ENCODE results near the gene GPR151.
A peak's percentile ranks its signal among the peaks of the same experiment; 100 is the strongest.
"Not testable (repeated sequence)": the region's sequence is repeated elsewhere in the genome, so short reads cannot be mapped to it uniquely, and the experiment has no call there.

GPR151 gene

DNA sequence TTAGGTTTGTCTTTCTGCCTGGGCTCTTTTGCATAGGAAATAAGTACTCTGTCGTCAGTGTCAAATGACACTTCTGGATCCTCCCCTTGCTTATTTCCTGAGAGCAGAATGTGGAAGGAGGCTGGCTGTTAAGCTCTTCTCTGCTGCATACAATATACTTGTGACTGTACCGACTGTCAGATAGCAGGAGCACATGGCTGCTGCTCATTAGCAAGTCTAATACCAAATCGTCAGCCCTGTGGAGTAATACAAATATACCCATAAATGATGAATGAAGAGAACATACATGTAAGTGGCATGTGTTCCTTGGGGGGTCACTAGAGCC is at the start of gene GPR151:
Gene GPR151 (minus strand): TSS at position 40 of the 325 bp plus-strand sequence. CDS start 77 bp downstream, outside the sequence.
- DNase-seq, result peak; percentile 60

DNA sequence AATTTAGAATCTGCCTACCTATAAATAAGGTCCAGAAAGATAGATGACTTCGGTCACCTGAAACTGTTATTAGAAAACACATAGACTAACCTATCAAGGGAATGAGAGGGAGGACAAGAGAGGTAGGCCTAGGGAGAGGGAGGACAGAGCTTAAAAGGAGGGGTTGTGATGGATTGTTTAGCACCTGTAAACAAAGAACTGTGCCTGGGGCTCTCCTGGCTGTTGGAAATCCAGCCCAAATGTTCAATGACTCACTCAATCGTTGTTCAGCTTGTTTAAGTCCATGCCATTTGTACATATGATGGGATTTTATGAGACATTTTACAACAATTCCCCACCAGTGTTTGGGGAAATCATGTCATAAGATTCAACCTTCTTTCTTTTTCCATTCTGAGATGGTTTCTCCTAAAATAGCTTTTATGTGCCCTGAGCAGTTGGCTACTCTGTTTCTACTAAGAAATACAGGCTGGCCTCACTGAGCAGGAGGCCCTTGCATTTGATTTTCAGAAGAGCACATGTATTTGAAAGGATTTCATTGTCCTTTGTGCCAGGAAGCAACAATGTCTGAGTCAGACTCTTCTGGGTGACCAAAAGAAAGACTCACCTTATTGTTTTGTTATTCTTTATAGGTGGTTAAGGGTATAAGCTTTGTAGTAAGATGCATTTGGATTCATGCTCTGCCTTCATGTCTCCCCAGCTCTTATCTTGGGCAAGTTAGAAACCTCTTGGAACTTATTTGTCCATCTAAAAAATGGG is 48.2 kb upstream of the GPR151 start:
- DNase-seq, result no peak

DNA sequence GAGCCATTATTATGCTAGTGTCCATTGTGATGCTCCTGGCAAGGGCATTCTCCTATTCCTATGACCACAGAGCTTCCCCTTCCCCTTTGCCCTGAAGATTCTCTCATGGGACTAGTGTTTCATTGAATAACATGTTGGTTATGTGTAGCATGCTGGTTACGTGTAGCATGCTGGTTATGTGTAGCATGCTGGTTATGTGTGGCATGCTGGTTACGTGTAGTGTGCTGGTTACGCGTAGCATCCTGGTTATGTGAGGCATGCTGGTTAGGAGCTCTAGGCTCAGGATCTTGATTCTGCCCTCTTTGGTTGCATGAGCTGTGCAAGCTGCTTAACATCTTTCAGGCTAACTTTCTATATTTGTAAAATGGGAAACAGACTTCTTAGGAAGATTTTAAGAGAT is 46.5 kb upstream of the GPR151 start:
- no peak for DNase-seq

DNA sequence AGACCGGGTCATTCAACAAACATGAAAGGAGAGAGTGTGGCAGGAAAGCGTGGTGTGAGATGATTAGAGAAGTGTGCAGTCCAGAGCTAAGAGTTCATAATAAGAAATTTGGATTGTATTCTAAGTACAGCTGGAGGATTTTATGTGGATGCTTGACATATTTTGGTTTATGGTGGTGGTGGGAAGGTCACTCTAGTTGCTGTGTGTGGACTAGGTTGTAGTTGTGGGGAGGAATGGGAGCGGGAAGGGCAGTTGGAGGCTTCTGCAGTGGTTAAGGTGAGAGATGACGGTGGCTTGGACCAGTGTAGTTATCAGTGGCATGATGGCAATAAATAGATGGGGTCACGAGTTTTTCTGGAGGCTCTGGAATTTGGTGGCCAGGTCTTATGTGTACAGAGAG is 45.7 kb upstream of the GPR151 start:
- DNase-seq, result no peak

DNA sequence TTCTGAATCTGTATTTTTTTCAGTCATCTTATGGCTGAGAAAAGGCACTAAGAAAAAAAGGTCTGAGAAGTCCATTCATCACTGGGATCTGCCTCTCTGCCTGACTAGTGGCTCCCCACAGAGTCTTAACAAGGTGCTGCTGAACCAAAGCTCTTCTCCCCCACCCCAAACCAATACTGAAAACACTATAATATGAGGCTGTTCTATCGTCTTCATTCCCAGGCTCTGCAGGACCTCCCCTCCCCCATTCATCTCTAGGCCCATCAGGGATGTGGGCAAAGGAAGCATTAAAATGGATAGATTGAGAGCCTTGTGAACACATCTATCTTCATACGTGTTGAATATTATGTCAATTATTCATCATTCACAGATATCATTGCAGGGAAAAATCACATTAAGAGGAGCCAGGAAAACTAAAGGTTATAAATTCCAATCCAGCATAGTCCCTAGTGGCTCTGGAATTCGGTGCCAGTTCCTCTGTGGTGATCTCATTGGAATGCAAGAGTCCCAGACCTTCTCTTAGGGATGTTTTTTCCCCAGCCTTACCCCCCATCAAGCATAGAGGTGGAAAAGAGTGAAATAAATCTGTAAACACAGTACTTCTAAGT is 44.3 kb upstream of the GPR151 start:
- no peak for DNase-seq

DNA sequence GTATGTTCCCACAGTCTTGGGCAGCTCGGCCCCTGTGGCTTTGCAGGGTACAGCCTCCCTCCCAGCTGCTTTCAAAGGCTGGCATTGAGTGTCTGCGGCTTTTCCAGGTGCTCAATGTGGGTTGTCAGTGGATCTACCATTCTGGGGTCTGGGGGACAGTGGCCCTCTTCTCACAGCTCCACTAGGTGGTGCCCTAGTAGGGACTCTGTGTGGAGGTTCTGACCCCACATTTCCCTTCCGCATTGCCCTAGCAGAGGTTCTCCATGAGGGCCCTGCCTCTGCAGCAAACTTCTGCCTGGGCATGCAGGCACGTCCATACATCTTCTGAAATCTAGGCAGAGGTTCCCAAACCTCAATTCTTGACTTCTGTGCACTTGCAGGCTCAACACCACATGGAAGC is 40.9 kb upstream of the GPR151 start:
- DNase-seq, result not testable (repeated sequence)

DNA sequence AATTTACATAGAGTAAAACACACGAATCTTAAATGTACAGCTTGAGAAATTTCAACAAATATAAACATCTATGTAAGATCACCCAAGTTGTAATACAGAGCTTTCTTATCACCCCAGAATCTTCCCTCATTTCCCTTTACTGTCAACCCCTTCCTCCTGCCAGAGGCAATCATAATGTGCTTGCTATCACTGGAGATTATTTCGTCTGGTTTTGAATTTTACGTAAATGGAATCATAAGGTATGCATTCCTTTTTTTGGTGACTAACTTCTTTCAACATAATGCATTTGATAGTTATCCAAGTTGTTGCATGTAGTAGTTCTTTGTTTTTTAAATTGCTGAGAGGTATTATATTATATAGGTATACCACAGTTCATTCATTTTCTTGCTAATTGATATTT is 37.5 kb upstream of the GPR151 start:
- DNase-seq, result no peak

DNA sequence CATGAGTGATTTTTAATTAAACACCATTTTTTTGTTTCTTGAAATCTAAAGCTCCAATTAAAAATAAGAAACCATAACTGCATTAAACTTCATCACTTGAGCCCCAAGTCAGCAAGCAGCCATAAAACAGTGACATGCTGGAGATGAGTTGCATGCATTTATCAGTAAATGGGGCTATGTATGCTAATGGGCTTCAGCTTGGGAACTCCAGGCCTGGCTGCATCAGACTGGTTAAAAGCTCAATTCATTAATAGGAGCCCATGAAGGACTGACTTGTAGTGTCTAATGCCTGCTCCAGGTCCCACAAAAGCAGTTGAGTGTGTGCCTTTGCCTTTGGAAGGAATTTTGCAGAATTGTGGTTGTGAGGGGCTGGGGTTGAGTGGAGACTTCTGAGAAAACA is 33.6 kb upstream of the GPR151 start:
- no peak for DNase-seq

DNA sequence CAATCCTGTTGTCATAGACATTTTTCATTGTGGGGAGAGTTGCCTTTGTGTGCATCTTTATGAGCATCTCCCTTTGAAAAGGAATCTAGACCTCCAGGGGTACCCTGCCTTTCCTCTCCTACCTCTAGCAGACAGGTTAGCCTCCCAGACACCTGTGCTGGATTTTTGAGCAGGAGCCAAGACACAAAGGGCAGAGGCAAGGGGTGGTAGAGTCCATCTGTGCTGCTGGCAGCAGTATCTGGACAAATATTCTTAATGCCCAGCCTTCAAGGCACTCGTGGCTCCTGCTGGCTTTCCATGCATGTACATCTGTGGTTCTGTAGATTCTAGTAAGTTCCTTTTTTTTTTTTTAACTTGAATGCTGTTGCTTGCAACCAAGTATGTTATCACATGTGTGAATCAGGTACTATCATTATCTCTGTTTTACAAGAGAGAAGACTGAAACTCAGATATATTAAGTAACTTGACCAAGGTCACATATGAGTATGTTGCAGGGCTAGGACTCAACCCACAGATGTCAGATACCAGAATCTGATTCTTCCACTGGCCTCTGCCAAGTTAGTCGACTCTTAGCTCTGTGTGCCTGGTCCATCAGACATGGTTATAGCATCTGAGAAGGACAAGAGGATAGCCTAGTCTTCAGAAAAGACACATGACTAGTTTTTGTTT is 32.9 kb upstream of the GPR151 start:
- DNase-seq, result no peak

DNA sequence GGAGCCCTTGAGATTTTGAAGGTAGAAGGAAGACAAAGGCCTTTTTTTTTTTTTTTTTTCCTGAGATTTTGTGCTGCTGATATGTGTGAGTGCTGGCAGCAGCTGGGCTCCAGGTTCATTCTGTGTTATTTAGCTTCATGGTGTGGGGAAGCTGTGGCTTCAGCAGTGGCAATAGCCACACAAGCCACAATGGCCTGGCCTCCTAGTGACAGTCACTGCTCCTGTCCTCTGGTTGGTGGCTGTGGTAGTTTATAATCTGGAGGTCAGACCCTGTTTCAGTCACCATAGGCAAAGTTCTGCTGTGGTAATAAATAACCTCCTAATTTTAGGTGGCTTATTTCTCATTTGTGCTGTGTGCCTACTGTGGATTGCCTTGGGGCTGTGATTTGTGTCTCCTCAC is 28.2 kb upstream of the GPR151 start:
- peak; percentile 51 for DNase-seq

DNA sequence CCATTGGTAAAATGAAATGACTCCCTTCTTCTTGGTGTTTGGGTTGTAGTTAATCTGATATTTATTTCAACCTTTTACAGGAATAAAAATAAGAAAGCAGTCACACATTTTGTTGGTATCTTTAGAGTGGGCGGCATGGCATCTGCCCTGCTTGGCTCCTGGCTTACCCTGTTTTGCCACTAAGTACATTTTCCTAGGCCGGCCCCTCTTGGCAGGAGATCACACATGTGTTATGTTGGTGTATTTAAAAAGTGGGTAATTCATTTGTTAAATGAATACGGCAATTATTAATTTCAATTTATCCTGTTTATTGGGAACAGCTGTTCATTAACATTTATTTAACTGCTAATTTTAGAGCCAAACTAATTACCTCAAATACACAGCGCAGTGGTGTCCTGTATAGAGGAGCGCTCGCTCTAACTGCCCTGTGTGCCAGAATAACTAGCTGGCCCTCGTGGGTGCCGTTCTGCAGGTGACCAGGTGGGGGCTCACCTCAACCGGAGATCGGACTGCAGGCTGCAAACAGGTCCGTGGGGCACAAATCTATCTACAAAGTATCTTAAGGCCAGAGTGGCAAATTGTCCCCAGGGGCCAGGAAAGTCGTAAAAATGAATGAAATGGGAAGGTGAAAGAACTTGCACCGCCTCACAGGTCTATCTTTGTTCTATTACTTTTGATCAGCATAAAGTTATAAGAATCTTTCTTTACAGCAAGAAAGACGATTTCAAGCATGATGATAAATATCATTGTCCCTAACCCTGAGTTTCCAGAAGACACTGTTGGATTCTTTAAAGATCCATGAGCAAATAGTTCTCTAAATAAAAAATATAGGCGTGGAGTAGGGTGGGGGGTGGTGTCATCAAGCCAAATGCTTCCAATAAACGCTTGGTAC is 26.2 kb upstream of the GPR151 start:
- peak; percentile 28 for DNase-seq

DNA sequence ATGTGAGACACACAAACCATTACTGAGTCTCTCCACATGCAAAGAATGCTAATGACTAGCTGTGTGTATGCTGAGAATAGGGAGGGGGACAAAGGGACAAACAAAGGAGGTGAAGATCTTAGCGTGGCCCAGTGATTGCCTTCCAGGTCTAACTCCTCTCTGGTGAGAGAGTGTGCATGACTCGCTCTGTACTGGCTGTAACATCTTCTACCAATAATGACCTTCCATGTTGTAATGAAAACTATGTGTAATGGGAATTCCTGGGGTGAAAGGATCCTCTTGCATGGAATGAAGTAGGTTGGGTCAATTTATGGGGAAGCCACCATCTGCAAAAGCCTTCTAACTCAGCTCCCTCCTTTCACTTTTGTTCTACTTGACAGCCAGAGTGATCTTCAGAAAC is 24.4 kb upstream of the GPR151 start:
- DNase-seq, result no peak

DNA sequence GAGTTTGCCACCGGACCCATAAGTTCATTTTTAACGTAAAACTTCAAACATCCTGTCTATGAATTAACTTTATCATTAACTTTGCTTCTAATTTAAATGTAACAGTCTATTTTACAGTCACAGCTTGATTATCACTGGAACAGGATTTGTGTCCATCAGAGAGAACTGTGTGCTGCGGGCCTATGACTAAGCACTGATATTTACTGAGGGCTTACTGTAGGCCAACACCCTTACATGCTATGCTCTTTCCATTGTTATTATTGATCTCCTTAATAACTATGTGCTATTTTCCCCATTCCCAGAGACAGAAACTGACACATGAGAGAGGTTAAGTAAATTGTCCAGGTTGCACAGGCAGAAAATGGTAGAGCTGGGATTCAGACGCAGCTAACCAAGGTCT is 24.0 kb upstream of the GPR151 start:
- no peak for DNase-seq

DNA sequence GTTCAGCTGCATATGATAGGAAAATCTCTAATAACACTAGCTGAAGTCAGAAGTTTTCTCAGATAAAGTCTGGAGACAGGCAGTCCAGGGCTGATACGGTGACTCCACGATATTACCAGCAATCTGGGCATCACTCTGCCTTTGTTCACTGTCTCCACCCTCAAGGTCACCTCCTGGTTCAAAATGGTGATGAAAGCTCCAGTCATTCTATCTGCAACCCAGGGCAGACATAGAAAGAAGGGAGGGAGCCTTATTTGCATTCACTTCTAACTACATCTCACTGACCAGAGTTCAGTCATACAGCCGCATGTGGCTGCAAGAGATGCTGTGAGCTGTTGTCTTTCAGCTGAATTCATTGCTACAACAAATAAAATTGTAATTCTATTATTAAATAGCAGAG is 22.4 kb upstream of the GPR151 start:
- no peak for DNase-seq

DNA sequence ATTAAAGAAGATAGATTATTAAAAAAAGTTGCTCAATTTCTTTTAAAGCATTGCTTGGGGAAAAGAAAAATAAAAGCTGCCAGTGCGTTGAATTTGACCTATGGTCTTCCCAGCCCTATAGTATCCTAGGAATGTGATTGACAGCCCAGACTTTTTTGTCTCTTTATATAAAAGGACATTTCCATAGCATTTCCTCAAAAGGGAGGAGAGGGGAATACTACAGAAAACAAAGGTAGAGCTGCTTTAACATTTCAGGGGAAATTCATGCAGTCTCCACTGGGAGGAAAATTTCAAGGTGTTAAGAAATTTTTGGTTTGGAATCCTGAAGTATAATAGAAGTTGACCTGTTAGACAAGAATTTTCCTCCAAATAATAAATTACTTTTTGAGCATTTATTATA is 17.9 kb upstream of the GPR151 start:
- DNase-seq, result no peak

DNA sequence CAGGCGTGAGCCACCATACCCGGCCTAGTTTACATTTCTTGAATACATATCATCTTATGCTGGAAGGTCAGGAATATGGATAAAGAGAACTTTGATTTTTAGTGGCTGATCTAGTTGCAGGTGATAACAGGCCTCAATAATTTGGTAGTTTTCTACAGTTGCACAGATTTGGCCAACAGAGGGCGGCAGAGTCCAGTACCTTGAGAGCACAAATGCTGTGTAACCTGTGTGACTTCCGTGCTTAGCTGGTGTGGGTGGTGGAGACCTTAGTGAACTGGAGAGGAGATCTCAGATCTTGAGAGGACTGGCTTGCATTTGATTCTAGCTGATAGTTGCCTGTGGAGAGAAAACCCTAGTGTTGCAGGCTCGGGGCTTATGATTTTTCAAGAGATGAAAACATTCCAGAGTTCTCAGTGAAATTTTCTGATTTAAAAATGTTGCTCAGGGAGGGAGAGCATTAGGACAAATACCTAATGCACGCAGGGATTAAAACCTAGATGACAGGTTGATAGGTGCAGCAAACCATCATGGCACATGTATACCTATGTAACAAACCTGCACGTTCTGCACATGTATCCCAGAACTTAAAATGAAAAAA is 17.4 kb upstream of the GPR151 start:
- peak; percentile 46 for DNase-seq

DNA sequence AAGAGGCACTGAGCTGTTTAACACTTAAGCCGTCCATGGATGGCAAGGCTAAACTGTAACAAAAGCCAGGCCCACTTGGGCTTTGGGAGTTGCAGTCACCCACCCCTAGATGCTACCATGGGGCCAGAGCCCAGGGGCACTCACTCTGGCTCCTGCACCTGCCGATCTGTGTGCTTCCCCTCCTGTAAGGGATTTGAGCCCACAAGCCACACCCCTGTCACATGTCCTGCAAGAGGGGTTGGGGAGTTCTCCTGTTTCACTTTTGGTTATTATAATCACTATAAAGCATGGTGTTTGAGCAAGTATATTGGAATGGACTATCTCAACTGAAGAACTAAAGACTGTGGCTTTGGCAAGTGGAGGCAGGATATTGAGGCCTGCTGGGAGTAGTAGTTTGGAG is 14.0 kb upstream of the GPR151 start:
- peak; percentile 16 for DNase-seq

DNA sequence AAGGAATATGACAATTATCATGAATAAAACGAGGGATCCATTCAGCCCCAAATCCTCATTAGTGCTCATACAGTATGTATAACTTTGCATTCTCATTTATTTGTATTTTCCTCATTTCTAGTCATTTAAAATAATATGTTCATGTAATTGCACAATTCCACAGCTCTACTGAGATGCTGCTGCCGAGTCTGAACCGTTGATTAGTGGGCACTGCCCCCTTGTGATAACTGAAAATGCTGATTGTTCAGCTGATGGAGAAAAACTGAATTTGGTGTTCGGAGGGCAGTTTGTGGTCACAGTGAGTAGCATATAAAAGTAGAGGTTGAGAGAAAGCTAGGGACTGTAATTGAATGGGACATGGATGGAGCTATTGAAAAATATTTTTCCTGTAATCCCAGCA is 12.2 kb upstream of the GPR151 start:
- peak; percentile 6 for DNase-seq

DNA sequence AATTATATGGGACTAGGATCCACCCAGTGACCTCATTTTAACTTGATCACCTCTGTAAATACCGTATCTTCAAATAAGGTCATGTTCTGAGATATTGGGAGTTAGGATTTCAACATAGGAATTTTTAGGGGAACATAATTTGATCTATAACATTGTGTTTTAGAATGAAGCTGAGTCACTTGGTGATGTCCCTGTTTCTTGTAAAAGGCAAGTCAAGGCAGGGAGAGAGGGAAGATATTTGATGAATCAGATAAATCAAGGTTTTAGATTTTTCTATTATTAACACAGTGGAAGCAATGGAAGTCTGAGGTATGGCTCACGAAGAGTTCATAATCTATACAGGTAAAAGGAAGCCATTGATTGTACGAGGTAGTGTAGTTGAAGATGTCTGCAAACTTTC is 11.8 kb upstream of the GPR151 start:
- DNase-seq, result no peak

DNA sequence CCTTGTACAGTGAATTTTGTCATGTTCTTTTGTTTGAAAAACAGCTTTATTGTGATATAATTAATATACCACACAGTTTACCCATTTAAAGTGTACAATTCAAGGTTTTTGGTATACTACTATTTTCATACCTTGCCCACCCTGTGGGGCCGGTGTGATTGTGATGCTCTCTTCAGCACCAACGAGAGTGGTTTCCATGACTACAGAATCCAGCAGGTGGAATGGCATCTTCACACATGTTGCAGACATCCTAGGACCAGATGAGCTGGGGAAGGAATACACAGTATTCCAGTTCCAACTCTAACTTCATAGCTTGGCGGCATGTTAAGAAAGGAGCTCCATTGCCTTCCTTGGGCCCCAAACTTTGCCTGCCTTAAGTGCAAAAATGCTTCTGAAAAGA is 7.7 kb upstream of the GPR151 start:
- DNase-seq, result no peak

DNA sequence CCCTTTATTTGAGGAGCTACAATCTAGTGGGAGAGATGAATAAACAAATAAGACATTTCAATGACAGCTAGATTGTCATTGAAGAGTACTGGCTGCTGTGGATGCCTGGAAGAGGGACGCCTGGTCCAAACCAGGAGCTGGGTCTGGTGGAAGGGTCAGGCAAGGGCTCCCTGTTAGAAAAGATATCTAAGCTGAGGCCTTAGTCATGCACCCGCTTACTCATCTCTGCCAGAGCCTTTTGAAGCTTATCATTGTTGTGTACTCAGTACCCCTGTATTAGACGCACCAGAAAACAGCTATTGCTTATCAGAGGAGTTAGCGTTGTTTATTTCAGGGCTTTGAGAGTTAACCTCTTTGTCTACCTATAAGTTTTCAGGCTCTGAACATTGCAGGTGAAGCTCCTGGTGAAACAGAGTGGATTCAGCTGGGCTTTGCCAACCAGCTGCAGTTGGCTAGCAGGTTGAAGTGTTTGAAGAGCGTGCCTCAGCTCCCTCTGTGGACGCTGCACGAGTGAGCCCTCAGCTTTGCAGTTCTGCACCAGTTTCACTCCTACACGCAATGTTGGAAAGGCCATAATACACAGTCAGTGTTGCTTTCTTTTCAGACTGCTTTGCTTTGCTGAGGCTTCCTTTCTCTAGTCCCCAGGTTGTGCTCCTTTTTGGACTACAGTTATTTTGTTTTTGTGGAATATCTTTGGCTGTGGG is 5.6 kb upstream of the GPR151 start:
- no peak for DNase-seq

DNA sequence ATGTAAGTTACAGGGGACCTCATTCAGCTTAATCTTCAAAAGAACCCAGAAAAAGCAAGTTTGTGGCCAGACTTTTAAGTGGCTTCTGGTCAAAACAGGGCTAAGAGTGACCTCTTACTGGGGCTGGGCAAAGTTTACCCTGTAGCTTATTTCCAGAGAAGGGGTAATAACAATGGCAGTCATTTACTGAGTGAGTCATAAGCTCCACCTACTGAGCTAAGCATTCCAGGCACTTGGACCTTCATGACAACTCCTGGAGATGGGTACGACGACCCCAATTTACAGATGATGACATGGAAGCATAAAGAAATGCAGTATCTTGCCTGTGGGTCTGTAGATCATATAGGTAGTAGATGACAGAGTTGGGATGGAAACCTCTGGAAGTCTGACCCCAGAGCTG is 4.7 kb upstream of the GPR151 start:
- DNase-seq, result no peak
